ENCODE results near the gene KLHL14.

DNA sequence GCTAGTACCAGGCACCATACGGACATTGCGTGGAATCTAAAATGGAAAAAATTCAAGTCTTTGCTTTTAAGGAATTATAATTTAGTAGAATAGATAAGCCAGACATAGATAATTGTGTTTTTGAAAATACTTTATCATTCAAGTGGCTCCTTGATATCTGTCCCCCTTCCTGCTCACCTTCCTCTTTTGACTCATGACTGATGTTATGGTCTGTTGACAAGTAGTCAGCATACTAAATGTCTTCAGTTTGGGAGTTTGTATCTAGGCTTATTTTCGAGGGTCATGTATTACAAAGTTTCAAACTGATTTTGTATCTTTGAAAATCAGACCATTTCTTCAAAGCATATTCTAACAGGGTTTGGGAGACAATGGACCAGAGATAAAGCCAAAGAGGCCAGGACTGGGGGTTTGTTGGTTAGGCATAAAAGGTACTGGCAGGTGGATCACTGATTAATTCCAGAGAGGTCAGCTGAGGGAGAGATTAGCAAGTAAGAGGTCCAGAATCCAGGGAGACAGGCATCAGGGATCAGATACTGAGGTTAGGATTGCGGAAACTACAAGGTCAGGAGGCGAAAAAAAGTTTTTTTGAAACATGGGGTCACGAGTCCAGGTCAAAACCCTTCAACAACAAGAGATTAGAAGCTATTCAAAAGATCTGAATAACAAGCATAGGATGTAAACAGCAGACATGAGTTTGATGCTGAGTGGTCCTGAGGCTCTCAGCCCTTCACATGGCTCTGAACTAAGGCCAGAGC is 31.5 kb upstream of the KLHL14 start:
- no peak for TF ChIP-seq EP300 (IDR thresholded peaks at IDR 0.05)
- TF ChIP-seq, protein P1, sequence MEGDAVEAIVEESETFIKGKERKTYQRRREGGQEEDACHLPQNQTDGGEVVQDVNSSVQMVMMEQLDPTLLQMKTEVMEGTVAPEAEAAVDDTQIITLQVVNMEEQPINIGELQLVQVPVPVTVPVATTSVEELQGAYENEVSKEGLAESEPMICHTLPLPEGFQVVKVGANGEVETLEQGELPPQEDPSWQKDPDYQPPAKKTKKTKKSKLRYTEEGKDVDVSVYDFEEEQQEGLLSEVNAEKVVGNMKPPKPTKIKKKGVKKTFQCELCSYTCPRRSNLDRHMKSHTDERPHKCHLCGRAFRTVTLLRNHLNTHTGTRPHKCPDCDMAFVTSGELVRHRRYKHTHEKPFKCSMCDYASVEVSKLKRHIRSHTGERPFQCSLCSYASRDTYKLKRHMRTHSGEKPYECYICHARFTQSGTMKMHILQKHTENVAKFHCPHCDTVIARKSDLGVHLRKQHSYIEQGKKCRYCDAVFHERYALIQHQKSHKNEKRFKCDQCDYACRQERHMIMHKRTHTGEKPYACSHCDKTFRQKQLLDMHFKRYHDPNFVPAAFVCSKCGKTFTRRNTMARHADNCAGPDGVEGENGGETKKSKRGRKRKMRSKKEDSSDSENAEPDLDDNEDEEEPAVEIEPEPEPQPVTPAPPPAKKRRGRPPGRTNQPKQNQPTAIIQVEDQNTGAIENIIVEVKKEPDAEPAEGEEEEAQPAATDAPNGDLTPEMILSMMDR (IDR thresholded peaks at IDR 0.05), result no peak
